Liver (tissue), 9 donors: ENCODE measurements around the gene PREX1. TPM values are rescaled to one million over a fixed set of nuclear protein-coding genes. Genes with fewer than 3 reads are reported as not detected.
"Not testable (repeated sequence)": the region's sequence is repeated elsewhere in the genome, so short reads cannot be mapped to it uniquely, and the experiment has no call there.

Experiments used
- DNase-seq: peaks from one replicate; pipeline ENCODE4 v3.0.0-alpha.2; 2017; ENCODE audit warnings: low spot score
- H3K27ac ChIP-seq, 2 donors: one replicate each; pipeline ENCODE4 v1.7.0; 2013; ENCODE audit warnings: inconsistent platforms in 2 of 2, low read length in 2 of 2, control low read depth in 1 of 2, low read depth in 1 of 2, mild to moderate bottlenecking in 1 of 2
- H3K27me3 ChIP-seq, 4 donors: one replicate each; pipeline versions ENCODE4 v1.6.1 to v1.7.0; 2013; ENCODE audit warnings: low read length in 3 of 4, inconsistent platforms in 1 of 4, mild to moderate bottlenecking in 1 of 4, moderate library complexity in 1 of 4; ENCODE audit not compliant: control insufficient read depth in 4 of 4, insufficient read depth in 4 of 4
- H3K36me3 ChIP-seq, 4 donors: one replicate each; pipeline versions ENCODE4 v1.6.1 to v1.7.0; 2013; ENCODE audit warnings: low read length in 3 of 4, mild to moderate bottlenecking in 3 of 4, low read depth in 1 of 4, moderate library complexity in 1 of 4; ENCODE audit not compliant: control insufficient read depth in 4 of 4, insufficient read depth in 3 of 4
- H3K4me1 ChIP-seq, 4 donors: one replicate each; pipeline versions ENCODE4 v1.6.1 to v1.7.0; 2013; ENCODE audit warnings: low read length in 3 of 4, mild to moderate bottlenecking in 3 of 4, moderate library complexity in 1 of 4; ENCODE audit not compliant: control insufficient read depth in 4 of 4, insufficient read depth in 4 of 4
- H3K4me3 ChIP-seq, 3 donors: one replicate each; pipeline versions ENCODE4 v1.6.1 to v1.7.0; 2013; ENCODE audit warnings: low read length in 3 of 3, control low read depth in 1 of 3, low read depth in 1 of 3, mild to moderate bottlenecking in 1 of 3
- H3K9ac ChIP-seq, 2 donors: one replicate each; pipeline ENCODE4 v1.7.0; 2013; ENCODE audit warnings: low read length in 2 of 2, mild to moderate bottlenecking in 2 of 2, moderate library complexity in 2 of 2, control low read depth in 1 of 2, low read depth in 1 of 2
- H3K9me3 ChIP-seq, 4 donors: one replicate each; pipeline versions ENCODE4 v1.6.1 to v1.7.0; 2013; ENCODE audit warnings: low read length in 3 of 4; ENCODE audit not compliant: control insufficient read depth in 4 of 4
- FOXA1 ChIP-seq: IDR thresholded peaks from 2 replicates; pipeline ENCODE4 v1.6.1; 2016; ENCODE audit warnings: antibody characterized with exemption
- FOXA2 ChIP-seq: IDR thresholded peaks from 2 replicates; pipeline ENCODE4 v1.6.1; 2016; ENCODE audit warnings: antibody characterized with exemption
- GABPA ChIP-seq, 2 donors: IDR thresholded peaks in 1 of 2; conservative IDR thresholded peaks in 1 of 2; 2 replicates each; pipeline ENCODE4 v1.6.1; 2016; ENCODE audit warnings: antibody characterized with exemption in 2 of 2, mild to moderate bottlenecking in 1 of 2, moderate library complexity in 1 of 2
- HNF4A ChIP-seq, 2 donors: conservative IDR thresholded peaks; 2 replicates each; pipeline ENCODE4 v1.6.1; 2016; ENCODE audit warnings: antibody characterized with exemption in 2 of 2, mild to moderate bottlenecking in 2 of 2
- JUND ChIP-seq, 2 donors: IDR thresholded peaks; 2 replicates each; pipeline ENCODE4 v1.6.1; 2016; ENCODE audit warnings: antibody characterized with exemption in 2 of 2
- SP1 ChIP-seq: IDR thresholded peaks from 2 replicates; pipeline ENCODE4 v1.6.1; 2018; ENCODE audit warnings: antibody characterized with exemption, mild to moderate bottlenecking
- TAF1 ChIP-seq: conservative IDR thresholded peaks from 2 replicates; pipeline ENCODE4 v1.6.1; 2016; ENCODE audit warnings: antibody characterized with exemption, mild to moderate bottlenecking
- YY1 ChIP-seq: IDR thresholded peaks from 2 replicates; pipeline ENCODE4 v1.6.1; 2016; ENCODE audit warnings: antibody characterized with exemption, mild to moderate bottlenecking
- WGBS: extraction: QIAGEN DNeasy Blood & Tissue Kit; methylation state at CpG from one replicate; pipeline ENCODE4 v1.1.7; 2013; 5-methylcytosine and 5-hydroxymethylcytosine counted together
- polyA plus RNA-seq, 2 donors: library from polyadenylated mRNA; stranded (reverse) in 1 of 2; unstranded in 1 of 2; fragments of 200-250 nt in 1 of 2; fragments of >200 nt in 1 of 2; fragmentation: Nextera tagmentation in 1 of 2; extraction: Ambion mirVana in 1 of 2; gene quantifications; one replicate each; pipeline versions ENCODE4 v1.2.1 to v1.2.3, GENCODE V29; 2013 to 2015
- total RNA-seq, 2 donors: library from RNA; depleted of rRNA; stranded (reverse); fragments of >200 nt; gene quantifications; one replicate each; pipeline ENCODE4 v1.2.3, GENCODE V29; 2014
- TF ChIP-seq, protein P1 (sequence below): IDR thresholded peaks from 2 replicates; pipeline ENCODE4 v1.6.1; 2016; ENCODE audit warnings: antibody characterized with exemption
- TF ChIP-seq, protein P2 (sequence below): IDR thresholded peaks from 2 replicates; pipeline ENCODE4 v1.6.1; 2016; ENCODE audit warnings: antibody characterized with exemption
- TF ChIP-seq, protein P3 (sequence below): IDR thresholded peaks from 2 replicates; pipeline ENCODE4 v1.6.1; 2016; ENCODE audit warnings: antibody characterized with exemption
- TF ChIP-seq, protein P4 (sequence below): fragments of 150-350 bp; IDR thresholded peaks from 2 replicates; pipeline ENCODE4 v1.5.1; 2017; ENCODE audit warnings: improper control_type of control experiment, low read depth, low read length; ENCODE audit not compliant: missing input control
- donor health status: healthy.
- donor health status: healthy.
- donor health status: healthy.
- donor health status: healthy.
- donor health status: healthy.

Gene PREX1
- total and polyA plus RNA-seq, 4 donors, result 2.2 to 18.0 (median 10.8) TPM

DNA sequence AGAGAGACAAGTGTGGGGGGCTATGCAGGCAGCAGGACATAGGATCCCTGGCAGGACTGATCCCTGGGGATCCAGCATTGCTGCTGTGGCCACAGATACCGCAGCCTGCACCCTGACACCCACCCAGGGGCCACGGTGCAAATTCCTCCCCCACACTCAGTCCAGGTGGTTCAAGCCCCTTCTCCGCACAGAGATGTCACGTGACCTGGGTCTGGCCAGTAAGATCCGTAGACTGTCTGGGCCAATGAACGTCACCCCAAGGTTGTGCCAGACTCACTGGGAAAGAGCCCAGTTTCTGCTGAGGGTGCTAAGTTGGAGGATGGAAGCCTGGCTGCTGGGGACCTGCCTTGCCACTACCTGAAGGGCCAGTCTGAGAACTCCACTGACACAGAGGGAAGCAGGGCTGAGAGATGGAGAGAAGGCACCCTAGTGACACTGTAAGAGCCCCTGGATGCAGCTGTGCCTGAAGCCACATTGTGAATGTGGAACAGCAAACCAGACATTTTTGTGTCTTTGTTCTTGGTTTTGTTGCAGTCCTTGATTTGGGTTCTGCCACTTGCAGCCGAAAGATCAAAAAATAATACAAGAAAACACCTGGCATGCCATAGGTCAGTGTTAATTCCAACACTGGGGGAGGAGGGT lies 228.6 kb downstream of the PREX1 start:
- Histone ChIP-seq H3K27ac (no peak overlapping the region), H3K36me3 (no peaks in the 10 kb centered on the region), H3K4me3 (no peak overlapping the region), H3K9me3 (no peaks in the 10 kb centered on the region), H3K4me1 (no peaks in the 10 kb centered on the region), H3K27me3 (no peaks in the 10 kb centered on the region), H3K9ac (no peak overlapping the region)
- DNase-seq, result no peak
- no peak for TF ChIP-seq HNF4A (conservative IDR thresholded peaks at IDR 0.05)
- TF ChIP-seq, protein P1, sequence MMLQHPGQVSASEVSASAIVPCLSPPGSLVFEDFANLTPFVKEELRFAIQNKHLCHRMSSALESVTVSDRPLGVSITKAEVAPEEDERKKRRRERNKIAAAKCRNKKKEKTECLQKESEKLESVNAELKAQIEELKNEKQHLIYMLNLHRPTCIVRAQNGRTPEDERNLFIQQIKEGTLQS, result no peak
- no peak for TF ChIP-seq GABPA (IDR thresholded peaks at IDR 0.05 in 1 of 2, conservative IDR thresholded peaks at IDR 0.05 in 1 of 2)
- no peak for TF ChIP-seq FOXA1
- WGBS, result 83% methylated on average over 7 of the region's 7 CpGs

DNA sequence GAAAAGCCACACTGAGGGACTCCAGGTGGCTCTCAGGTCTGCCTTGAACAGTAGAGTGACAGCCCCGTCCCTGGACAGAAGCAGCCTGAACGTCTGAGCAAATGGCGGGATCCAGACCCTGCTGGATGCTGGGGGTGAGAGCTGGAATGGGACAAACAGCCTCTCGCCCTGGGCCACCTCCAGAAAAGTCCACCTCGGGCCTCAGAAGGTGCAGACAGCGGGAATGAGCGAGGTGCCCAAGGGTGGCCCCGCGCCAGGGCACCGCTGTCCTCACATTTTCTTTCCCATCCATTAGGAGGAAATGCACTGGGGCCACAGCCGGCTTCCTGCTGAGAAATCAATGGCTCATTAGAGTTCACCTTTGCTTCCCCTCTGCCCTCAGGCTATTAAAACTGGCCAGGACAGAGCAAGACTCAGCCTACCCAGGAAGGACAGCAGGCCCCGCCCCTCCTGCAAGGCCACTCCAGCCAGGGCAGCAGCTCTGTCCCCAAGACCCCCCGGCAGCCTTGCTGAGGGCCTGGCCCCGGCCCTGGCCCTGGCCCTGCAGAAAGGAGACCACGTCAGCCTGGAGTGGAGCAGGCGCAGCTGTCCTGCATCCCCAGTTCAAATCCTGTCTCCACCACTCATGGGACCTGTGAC lies 229.4 kb downstream of the PREX1 start:
- 80% methylated on average over 16 of the region's 16 CpGs for WGBS
- not testable (repeated sequence) for DNase-seq, H3K9ac ChIP-seq, H3K27me3 ChIP-seq, H3K27ac ChIP-seq, H3K4me1 ChIP-seq, H3K9me3 ChIP-seq, H3K4me3 ChIP-seq, H3K36me3 ChIP-seq

DNA sequence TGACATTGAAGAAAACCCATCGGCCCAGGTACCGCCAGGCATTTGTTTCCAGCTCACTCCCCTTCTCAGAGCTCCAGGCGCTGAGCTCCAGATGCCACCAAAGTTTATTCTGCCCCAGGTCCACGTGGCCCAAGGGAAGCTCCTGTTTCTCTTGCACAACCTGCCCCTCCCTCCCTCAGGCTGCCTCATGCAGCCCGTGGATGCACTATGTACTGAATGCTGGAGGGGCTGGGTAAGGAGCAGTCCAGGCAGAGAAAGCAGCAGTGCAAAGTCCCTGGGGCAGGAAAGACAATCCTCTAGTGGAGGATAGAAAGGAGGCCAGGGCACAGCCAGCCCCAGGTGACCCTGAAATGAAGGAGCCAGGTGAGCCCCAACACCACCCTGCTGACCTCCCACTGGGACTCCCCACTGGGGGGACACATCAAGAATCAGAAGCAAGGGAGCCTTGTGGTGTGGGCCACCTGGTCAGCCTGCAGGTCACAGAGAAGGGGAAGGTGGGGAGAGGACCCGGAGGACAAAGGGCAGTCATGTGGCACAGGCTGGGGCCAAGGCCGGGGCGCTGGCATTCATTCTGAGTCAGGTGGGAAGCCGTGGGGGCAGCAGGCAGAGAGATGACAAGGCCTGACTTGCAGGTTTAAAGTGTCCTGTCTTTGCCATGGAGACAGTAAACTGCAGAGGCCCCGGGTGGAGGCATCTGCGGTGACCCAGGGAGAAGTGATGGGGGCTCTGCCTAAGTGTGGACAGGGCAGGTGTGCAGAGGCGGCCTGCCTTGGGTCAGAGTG lies 230.1 kb downstream of the PREX1 start:
- no peaks in the 10 kb centered on the region for H3K36me3 ChIP-seq
- H3K4me3 ChIP-seq, result no peak overlapping the region
- H3K9me3 ChIP-seq, result no peaks in the 10 kb centered on the region
- TF ChIP-seq, protein P1, result no peak
- TF ChIP-seq HNF4A (conservative IDR thresholded peaks at IDR 0.05), result peak in 1 of 2 donors; percentile 13
- H3K27ac ChIP-seq, result no peak overlapping the region
- H3K27me3 ChIP-seq, result no peaks in the 10 kb centered on the region
- H3K9ac ChIP-seq, result no peak overlapping the region
- 68% methylated on average over 12 of the region's 12 CpGs for WGBS
- DNase-seq, result no peak
- H3K4me1 ChIP-seq, result no peaks in the 10 kb centered on the region

DNA sequence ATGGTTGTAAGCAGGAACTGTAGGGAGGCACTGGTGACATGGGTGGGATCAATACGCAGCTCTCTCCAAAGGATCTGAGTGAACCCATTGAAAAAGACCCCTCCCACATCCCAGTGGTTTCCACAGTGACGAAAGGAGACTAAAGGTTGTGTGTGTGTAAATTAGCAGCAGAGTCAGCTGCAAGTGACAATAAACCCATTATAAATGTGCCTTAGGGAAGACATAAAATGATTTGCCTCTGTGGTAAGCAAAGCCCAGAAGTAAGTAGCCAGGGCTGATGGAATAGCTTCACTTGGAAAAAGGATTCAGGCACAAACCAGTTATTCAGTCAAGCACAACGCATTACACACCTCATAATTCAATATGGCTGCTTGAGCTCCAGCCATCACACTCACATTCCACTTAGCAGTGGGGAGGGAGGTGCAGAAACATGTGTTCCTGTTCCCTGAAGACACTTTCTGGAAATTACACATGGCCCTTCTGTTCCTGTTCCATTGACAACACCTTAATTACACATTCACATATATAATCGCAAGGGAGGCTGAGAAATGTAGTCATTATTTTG lies 231.4 kb downstream of the PREX1 start:
- Histone ChIP-seq H3K9me3 (no peaks in the 10 kb centered on the region), H3K36me3 (no peaks in the 10 kb centered on the region), H3K27me3 (no peaks in the 10 kb centered on the region), H3K4me1 (no peaks in the 10 kb centered on the region), H3K9ac (no peak overlapping the region), H3K27ac (no peak overlapping the region), H3K4me3 (no peak overlapping the region)
- 88% methylated on average over 4 of the region's 4 CpGs for WGBS
- no peak for DNase-seq
- TF ChIP-seq, protein P2, sequence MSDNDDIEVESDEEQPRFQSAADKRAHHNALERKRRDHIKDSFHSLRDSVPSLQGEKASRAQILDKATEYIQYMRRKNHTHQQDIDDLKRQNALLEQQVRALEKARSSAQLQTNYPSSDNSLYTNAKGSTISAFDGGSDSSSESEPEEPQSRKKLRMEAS, result no peak
- TF ChIP-seq SP1 (no peak), TAF1 (no peak), JUND (IDR thresholded peaks at IDR 0.05) (no peak), FOXA2 (no peak), YY1 (no peak), GABPA (IDR thresholded peaks at IDR 0.05 in 1 of 2, conservative IDR thresholded peaks at IDR 0.05 in 1 of 2) (no peak)
- TF ChIP-seq, protein P1, result no peak
- TF ChIP-seq, protein P3, sequence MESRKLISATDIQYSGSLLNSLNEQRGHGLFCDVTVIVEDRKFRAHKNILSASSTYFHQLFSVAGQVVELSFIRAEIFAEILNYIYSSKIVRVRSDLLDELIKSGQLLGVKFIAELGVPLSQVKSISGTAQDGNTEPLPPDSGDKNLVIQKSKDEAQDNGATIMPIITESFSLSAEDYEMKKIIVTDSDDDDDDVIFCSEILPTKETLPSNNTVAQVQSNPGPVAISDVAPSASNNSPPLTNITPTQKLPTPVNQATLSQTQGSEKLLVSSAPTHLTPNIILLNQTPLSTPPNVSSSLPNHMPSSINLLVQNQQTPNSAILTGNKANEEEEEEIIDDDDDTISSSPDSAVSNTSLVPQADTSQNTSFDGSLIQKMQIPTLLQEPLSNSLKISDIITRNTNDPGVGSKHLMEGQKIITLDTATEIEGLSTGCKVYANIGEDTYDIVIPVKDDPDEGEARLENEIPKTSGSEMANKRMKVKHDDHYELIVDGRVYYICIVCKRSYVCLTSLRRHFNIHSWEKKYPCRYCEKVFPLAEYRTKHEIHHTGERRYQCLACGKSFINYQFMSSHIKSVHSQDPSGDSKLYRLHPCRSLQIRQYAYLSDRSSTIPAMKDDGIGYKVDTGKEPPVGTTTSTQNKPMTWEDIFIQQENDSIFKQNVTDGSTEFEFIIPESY, result no peak
- TF ChIP-seq, protein P4, sequence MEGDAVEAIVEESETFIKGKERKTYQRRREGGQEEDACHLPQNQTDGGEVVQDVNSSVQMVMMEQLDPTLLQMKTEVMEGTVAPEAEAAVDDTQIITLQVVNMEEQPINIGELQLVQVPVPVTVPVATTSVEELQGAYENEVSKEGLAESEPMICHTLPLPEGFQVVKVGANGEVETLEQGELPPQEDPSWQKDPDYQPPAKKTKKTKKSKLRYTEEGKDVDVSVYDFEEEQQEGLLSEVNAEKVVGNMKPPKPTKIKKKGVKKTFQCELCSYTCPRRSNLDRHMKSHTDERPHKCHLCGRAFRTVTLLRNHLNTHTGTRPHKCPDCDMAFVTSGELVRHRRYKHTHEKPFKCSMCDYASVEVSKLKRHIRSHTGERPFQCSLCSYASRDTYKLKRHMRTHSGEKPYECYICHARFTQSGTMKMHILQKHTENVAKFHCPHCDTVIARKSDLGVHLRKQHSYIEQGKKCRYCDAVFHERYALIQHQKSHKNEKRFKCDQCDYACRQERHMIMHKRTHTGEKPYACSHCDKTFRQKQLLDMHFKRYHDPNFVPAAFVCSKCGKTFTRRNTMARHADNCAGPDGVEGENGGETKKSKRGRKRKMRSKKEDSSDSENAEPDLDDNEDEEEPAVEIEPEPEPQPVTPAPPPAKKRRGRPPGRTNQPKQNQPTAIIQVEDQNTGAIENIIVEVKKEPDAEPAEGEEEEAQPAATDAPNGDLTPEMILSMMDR, result no peak
